HCT116 (cell line): ENCODE data around the gene GPC1. TPM values are rescaled to one million over a fixed set of nuclear protein-coding genes. Genes with fewer than 3 reads are reported as not detected.

Experiments
- ATAC-seq: fragments of 200-7000 bp; cut with Tn5 transposase; 2 replicates; pipeline ENCODE4 v1.9.1; 2020; ENCODE audit warnings: mild to moderate bottlenecking, moderate library complexity
- BruUV-seq: library from RNA; stranded (reverse); fragments of 400-500 nt; replicated peaks from 2 replicates; lab custom pipeline; 2021; lab: Mats Ljungman, UMichigan
- CTCF ChIA-PET: fragments of 300-600 bp; sonication (Branson Sonifier 250); formaldehyde crosslinking; loops from one replicate; lab custom pipeline; 2021; ENCODE audit warnings: antibody characterized with exemption; lab: Charles Lee
- POLR2A ChIA-PET: fragments of 300-600, 350-600 bp; sonication (Branson Sonifier 250); formaldehyde crosslinking; loops from one replicate; lab custom pipeline; 2021; ENCODE audit warnings: antibody characterized with exemption; lab: Charles Lee
- RAD21 ChIA-PET, 2 experiments: fragments of 300-600 bp; sonication (Branson Sonifier 250); formaldehyde crosslinking; loops; one replicate each; lab custom pipeline; 2023; ENCODE audit warnings: low total read pairs in 2 of 2; ENCODE audit not compliant: uncharacterized antibody in 2 of 2, unreplicated experiment in 2 of 2, low non-redundant PET in 1 of 2; lab: Charles Lee
- DNase-seq: peaks from one replicate; pipeline ENCODE4 v3.0.0-alpha.2; 2010; ENCODE audit warnings: low read depth, low spot score
- H2AFZ ChIP-seq: fragments of 200-600 bp; shearing (Covaris generic), sonication (generic); 2 replicates; pipeline ENCODE4 v1.6.1; 2017; ENCODE audit warnings: low read depth, mixed run types, mixed read lengths, antibody characterized with exemption, low read length; ENCODE audit not compliant: poor library complexity, severe bottlenecking
- H3K27ac ChIP-seq: 2 replicates; pipeline ENCODE4 v1.5.1; 2012; ENCODE audit warnings: low read depth, low read length
- H3K27me3 ChIP-seq: fragments of 200-600 bp; sonication (generic); 2 replicates; pipeline ENCODE4 v1.6.1; 2016; ENCODE audit warnings: mixed run types, low read length, mixed read lengths; ENCODE audit not compliant: insufficient read depth
- H3K36me3 ChIP-seq, 2 experiments: fragments of 200-500 bp in 1 of 2; fragments of 200-600 bp in 1 of 2; sonication (Bioruptor generic) in 1 of 2; sonication (generic) in 1 of 2; 2 replicates each; pipeline versions ENCODE4 v1.5.1 to v1.6.1; 2014 to 2016; ENCODE audit warnings: low read length in 2 of 2, inconsistent platforms in 1 of 2, mixed read lengths in 1 of 2, mixed run types in 1 of 2; ENCODE audit not compliant: insufficient read depth in 2 of 2, control insufficient read depth in 1 of 2
- H3K4me1 ChIP-seq, 2 experiments: fragments of 200-600 bp in 1 of 2; sonication (generic) in 1 of 2; 2 replicates each; pipeline versions ENCODE4 v1.5.1 to v1.6.1; 2012 to 2017; ENCODE audit warnings: low read length in 2 of 2, inconsistent platforms in 1 of 2, mild to moderate bottlenecking in 1 of 2, mixed read lengths in 1 of 2, mixed run types in 1 of 2, moderate library complexity in 1 of 2; ENCODE audit not compliant: insufficient read depth in 2 of 2, control insufficient read depth in 1 of 2
- H3K4me2 ChIP-seq: fragments of 200-600 bp; sonication (generic); 2 replicates; pipeline ENCODE4 v1.6.1; 2017; ENCODE audit warnings: mixed run types, low read length, mixed read lengths
- H3K4me3 ChIP-seq, 2 experiments: fragments of 200-600 bp in 1 of 2; sonication (generic) in 1 of 2; replicated peaks in 1 of 2; 2 replicates each; pipeline ENCODE4 v1.5.1; 2011 to 2016; ENCODE audit warnings: low read length in 2 of 2, control low read depth in 1 of 2, low read depth in 1 of 2, mild to moderate bottlenecking in 1 of 2, mixed read lengths in 1 of 2, mixed run types in 1 of 2
- H3K79me2 ChIP-seq: fragments of 200-600 bp; sonication (generic); 2 replicates; pipeline ENCODE4 v1.6.1; 2017; ENCODE audit warnings: mild to moderate bottlenecking, mixed run types, low read length, moderate library complexity, mixed read lengths; ENCODE audit not compliant: insufficient read depth
- H3K9ac ChIP-seq: fragments of 200-600 bp; sonication (generic); 2 replicates; pipeline ENCODE4 v1.6.1; 2016; ENCODE audit warnings: low read length, mixed read lengths
- H3K9me2 ChIP-seq: fragments of 200-600 bp; sonication (generic), shearing (Covaris generic); 2 replicates; pipeline ENCODE4 v1.6.1; 2017; ENCODE audit warnings: mixed run types, mild to moderate bottlenecking, moderate library complexity; ENCODE audit not compliant: insufficient read depth
- H3K9me3 ChIP-seq, 2 experiments: fragments of 200-500 bp in 1 of 2; fragments of 200-600 bp in 1 of 2; sonication (Bioruptor generic) in 1 of 2; sonication (generic) in 1 of 2; 2 replicates each; pipeline ENCODE4 v1.6.1; 2014 to 2017; ENCODE audit warnings: low read length in 2 of 2, mixed read lengths in 2 of 2, inconsistent platforms in 1 of 2, low read depth in 1 of 2, mild to moderate bottlenecking in 1 of 2, mixed run types in 1 of 2, moderate library complexity in 1 of 2; ENCODE audit not compliant: control insufficient read depth in 1 of 2, insufficient read depth in 1 of 2
- H4K20me1 ChIP-seq: fragments of 200-600 bp; sonication (generic), shearing (Covaris generic); 2 replicates; pipeline ENCODE4 v1.6.1; 2017; ENCODE audit warnings: mixed run types, mild to moderate bottlenecking, moderate library complexity; ENCODE audit not compliant: insufficient read depth
- CBX3 ChIP-seq: IDR thresholded peaks from 2 replicates; pipeline ENCODE4 v1.6.1; 2012; ENCODE audit warnings: low read depth
- CEBPB ChIP-seq: IDR thresholded peaks from 2 replicates; pipeline ENCODE4 v1.6.1; 2012; ENCODE audit warnings: low read depth
- EGR1 ChIP-seq: IDR thresholded peaks from 2 replicates; pipeline ENCODE4 v1.6.1; 2012; ENCODE audit warnings: low read depth
- ELF1 ChIP-seq: IDR thresholded peaks from 2 replicates; pipeline ENCODE4 v1.6.1; 2012; ENCODE audit warnings: low read depth, borderline replicate concordance
- EZH2 ChIP-seq: fragments of 200-600 bp; sonication (generic); IDR thresholded peaks from 2 replicates; pipeline ENCODE4 v1.6.1; 2017; ENCODE audit warnings: antibody characterized with exemption, mixed run types
- EZH2phosphoT487 ChIP-seq: fragments of 200-600 bp; IDR thresholded peaks from 2 replicates; pipeline ENCODE4 v1.6.1; 2018; ENCODE audit warnings: antibody characterized with exemption, borderline replicate concordance
- FOSL1 ChIP-seq: IDR thresholded peaks from 2 replicates; pipeline ENCODE4 v1.6.1; 2012; ENCODE audit warnings: low read depth
- JUND ChIP-seq: IDR thresholded peaks from 2 replicates; pipeline ENCODE4 v1.6.1; 2012
- POLR2A ChIP-seq: IDR thresholded peaks from 2 replicates; pipeline ENCODE4 v1.7.0; 2011; ENCODE audit warnings: borderline replicate concordance; ENCODE audit not compliant: insufficient read depth, insufficient read length; ENCODE audit errors: extremely low read depth
- POLR2AphosphoS5 ChIP-seq: IDR thresholded peaks from 2 replicates; pipeline ENCODE4 v1.6.1; 2011; ENCODE audit warnings: mild to moderate bottlenecking, low read depth, low read length, moderate library complexity
- RAD21 ChIP-seq: IDR thresholded peaks from 2 replicates; pipeline ENCODE4 v1.6.1; 2012; ENCODE audit warnings: low read depth, mild to moderate bottlenecking
- SP1 ChIP-seq: IDR thresholded peaks from 2 replicates; pipeline ENCODE4 v1.6.1; 2012; ENCODE audit warnings: low read depth
- SRF ChIP-seq: IDR thresholded peaks from 2 replicates; pipeline ENCODE4 v1.6.1; 2012; ENCODE audit warnings: low read depth
- TCF7L2 ChIP-seq: IDR thresholded peaks from 2 replicates; pipeline ENCODE4 v1.7.0; 2011; ENCODE audit warnings: borderline replicate concordance, inconsistent platforms; ENCODE audit not compliant: insufficient read depth, insufficient read length; ENCODE audit errors: extremely low read depth
- YY1 ChIP-seq: IDR thresholded peaks from 2 replicates; pipeline ENCODE4 v1.6.1; 2011; ENCODE audit warnings: low read length, low read depth, moderate library complexity, mild to moderate bottlenecking; ENCODE audit not compliant: insufficient replicate concordance; ENCODE audit errors: extremely low read depth
- ZFX ChIP-seq: fragments of 450-650 bp; IDR thresholded peaks from 2 replicates; pipeline ENCODE4 v1.6.1; 2017
- ZNF274 ChIP-seq: fragments of 200-500 bp; sonication (Bioruptor generic); IDR thresholded peaks from 2 replicates; pipeline ENCODE4 v1.6.1; 2014; ENCODE audit warnings: mild to moderate bottlenecking, low read depth, low read length, inconsistent platforms
- intact Hi-C: fragments of 100-400 bp; cut with micrococcal nuclease; formaldehyde crosslinking; loops from 2 replicates; pipeline ENCODE4 v1.10.0; 2022
- total RNA-seq: library from RNA; stranded (reverse); gene quantifications from one replicate; pipeline ENCODE4 v1.2.1, GENCODE V29; 2021; ENCODE audit not compliant: unreplicated experiment
- TF ChIP-seq, protein P1 (sequence below): IDR thresholded peaks from 2 replicates; pipeline ENCODE4 v1.6.1; 2012
- TF ChIP-seq, protein P2 (sequence below): IDR thresholded peaks from 2 replicates; pipeline ENCODE4 v1.6.1; 2011; ENCODE audit warnings: mild to moderate bottlenecking, low read length, moderate library complexity; ENCODE audit not compliant: insufficient replicate concordance; ENCODE audit errors: extremely low read depth
- TF ChIP-seq, protein P3 (sequence below), 3 experiments: fragments of 200-600 bp in 1 of 3; sonication (generic) in 1 of 3; IDR thresholded peaks in 2 of 3; conservative IDR thresholded peaks in 1 of 3; 2 replicates each; pipeline ENCODE4 v1.5.1; 2012 to 2017; ENCODE audit warnings: low read depth in 2 of 3, low read length in 2 of 3, antibody characterized with exemption in 1 of 3, borderline replicate concordance in 1 of 3, control low read depth in 1 of 3, mild to moderate bottlenecking in 1 of 3, mixed read lengths in 1 of 3, mixed run types in 1 of 3, moderate library complexity in 1 of 3; ENCODE audit not compliant: insufficient read depth in 1 of 3

The GPC1 gene
- total RNA-seq, 1 experiment from 2014 or later: 79.1 TPM

DNA sequence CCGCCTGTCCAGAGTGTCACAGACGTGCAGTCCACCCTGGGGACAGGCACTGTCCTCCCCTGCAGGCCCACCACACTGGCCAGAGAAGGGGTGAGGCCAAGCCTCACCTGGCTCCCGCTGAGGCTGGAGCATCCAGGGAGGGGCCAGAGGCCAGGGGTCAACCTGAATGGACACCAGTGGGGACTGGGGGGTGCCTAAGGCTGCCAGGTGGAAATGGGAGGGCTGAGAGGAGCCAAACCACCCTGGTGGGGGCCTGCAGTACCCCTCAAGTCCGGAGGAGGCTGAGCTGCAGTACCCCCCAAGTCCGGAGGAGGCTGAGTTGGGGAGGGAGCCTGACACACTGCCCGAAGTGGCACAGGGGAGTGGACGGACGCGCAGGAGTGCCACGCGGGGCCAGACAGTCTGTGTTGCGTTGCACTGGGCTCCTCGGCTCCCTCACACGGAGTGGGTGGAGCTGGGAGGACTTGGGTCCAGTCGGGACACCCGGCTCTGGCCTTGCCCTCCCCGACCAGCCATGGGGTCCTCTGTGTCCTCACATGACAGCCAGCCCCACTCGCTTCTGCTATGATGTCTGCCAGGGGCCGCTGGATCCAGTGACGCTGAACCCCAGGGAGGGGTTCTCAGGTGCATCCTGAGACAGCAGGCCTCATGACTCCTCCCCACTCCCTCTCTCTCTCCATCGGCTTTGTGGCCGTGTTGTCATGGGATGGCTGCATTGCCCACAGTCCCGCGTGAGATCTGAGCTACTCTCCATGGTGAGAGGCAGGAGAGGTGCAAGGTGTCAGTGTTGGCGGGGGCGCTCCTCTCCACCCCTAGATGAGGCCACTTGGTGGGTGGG, 22.3 kb upstream of the GPC1 start:
- DNase-seq (no peak), ATAC-seq (no peak; the same call in 1 of the 2 replicates)
- Histone ChIP-seq H3K27ac (no peak overlapping the region), H3K4me3 (no peak overlapping the region), H3K4me1 (no peaks in the 10 kb centered on the region), H3K27me3 (no peaks in the 10 kb centered on the region), H3K36me3 (no peaks in the 10 kb centered on the region), H2AFZ (no peak overlapping the region), H3K4me2 (no peak overlapping the region), H3K9me3 (no peaks in the 10 kb centered on the region), H3K9me2 (no peaks in the 10 kb centered on the region), H3K9ac (no peak overlapping the region), H4K20me1 (no peaks in the 10 kb centered on the region), H3K79me2 (no peaks in the 10 kb centered on the region)
- POLR2A ChIA-PET: no interaction called here
- intact Hi-C loops: no loop called here
- CTCF ChIA-PET: no interaction called here
- no TSS peak for BruUV-seq
- no peak for TF ChIP-seq RAD21
- TF ChIP-seq CBX3: no peak
- TF ChIP-seq CEBPB: no peak
- no peak for TF ChIP-seq YY1
- TF ChIP-seq EZH2: no peak
- no peak for TF ChIP-seq POLR2A
- TF ChIP-seq EGR1: no peak
- no peak for TF ChIP-seq JUND
- no peak for TF ChIP-seq ELF1
- no peak for TF ChIP-seq TCF7L2
- no peak for TF ChIP-seq EZH2phosphoT487
- TF ChIP-seq FOSL1: no peak
- TF ChIP-seq ZNF274: no peak
- TF ChIP-seq, protein P1, sequence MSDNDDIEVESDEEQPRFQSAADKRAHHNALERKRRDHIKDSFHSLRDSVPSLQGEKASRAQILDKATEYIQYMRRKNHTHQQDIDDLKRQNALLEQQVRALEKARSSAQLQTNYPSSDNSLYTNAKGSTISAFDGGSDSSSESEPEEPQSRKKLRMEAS: no peak
- TF ChIP-seq SRF: no peak
- no peak for TF ChIP-seq POLR2AphosphoS5
- no peak for TF ChIP-seq ZFX
- TF ChIP-seq, protein P2, sequence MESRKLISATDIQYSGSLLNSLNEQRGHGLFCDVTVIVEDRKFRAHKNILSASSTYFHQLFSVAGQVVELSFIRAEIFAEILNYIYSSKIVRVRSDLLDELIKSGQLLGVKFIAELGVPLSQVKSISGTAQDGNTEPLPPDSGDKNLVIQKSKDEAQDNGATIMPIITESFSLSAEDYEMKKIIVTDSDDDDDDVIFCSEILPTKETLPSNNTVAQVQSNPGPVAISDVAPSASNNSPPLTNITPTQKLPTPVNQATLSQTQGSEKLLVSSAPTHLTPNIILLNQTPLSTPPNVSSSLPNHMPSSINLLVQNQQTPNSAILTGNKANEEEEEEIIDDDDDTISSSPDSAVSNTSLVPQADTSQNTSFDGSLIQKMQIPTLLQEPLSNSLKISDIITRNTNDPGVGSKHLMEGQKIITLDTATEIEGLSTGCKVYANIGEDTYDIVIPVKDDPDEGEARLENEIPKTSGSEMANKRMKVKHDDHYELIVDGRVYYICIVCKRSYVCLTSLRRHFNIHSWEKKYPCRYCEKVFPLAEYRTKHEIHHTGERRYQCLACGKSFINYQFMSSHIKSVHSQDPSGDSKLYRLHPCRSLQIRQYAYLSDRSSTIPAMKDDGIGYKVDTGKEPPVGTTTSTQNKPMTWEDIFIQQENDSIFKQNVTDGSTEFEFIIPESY: no peak
- no peak for TF ChIP-seq SP1
- TF ChIP-seq, protein P3, sequence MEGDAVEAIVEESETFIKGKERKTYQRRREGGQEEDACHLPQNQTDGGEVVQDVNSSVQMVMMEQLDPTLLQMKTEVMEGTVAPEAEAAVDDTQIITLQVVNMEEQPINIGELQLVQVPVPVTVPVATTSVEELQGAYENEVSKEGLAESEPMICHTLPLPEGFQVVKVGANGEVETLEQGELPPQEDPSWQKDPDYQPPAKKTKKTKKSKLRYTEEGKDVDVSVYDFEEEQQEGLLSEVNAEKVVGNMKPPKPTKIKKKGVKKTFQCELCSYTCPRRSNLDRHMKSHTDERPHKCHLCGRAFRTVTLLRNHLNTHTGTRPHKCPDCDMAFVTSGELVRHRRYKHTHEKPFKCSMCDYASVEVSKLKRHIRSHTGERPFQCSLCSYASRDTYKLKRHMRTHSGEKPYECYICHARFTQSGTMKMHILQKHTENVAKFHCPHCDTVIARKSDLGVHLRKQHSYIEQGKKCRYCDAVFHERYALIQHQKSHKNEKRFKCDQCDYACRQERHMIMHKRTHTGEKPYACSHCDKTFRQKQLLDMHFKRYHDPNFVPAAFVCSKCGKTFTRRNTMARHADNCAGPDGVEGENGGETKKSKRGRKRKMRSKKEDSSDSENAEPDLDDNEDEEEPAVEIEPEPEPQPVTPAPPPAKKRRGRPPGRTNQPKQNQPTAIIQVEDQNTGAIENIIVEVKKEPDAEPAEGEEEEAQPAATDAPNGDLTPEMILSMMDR (IDR thresholded peaks at IDR 0.05 in 2 of 3, conservative IDR thresholded peaks at IDR 0.05 in 1 of 3; ENCODE audit: borderline replicate concordance in 1 of 3, insufficient read depth in 1 of 3, low read depth in 2 of 3, low read length in 2 of 3): no peak
- RAD21 ChIA-PET: no interaction called here
